K562 (cell line): ENCODE results near the gene TERT.

Experiments
- BRCA1 ChIP-seq, 2 experiments: fragments of 450-650 bp in 1 of 2; sonication (generic) in 1 of 2; formaldehyde crosslinking in 1 of 2; IDR thresholded peaks; 2 replicates each; pipeline versions ENCODE4 v1.5.0 to v1.6.1; 2017 to 2020; ENCODE audit warnings: mild to moderate bottlenecking in 1 of 2, missing genetic modification reagents in 1 of 2
- CEBPG ChIP-seq, 3 experiments: fragments of 200-800 bp in 1 of 3; sonication (Bioruptor generic) in 1 of 3; sonication (generic) in 1 of 3; formaldehyde crosslinking in 1 of 3; IDR thresholded peaks in 2 of 3; conservative IDR thresholded peaks in 1 of 3; 2 replicates each; pipeline versions ENCODE4 v1.6.1 to v1.8.0; 2016 to 2022; ENCODE audit warnings: missing compliant biosample characterization in 2 of 3, missing genetic modification characterization in 2 of 3, mild to moderate bottlenecking in 1 of 3, missing genetic modification reagents in 1 of 3
- E2F6 ChIP-seq, 2 experiments: IDR thresholded peaks; 2 replicates each; pipeline ENCODE4 v1.6.1; 2011; ENCODE audit warnings: borderline replicate concordance in 1 of 2, control low read depth in 1 of 2, low read depth in 1 of 2, low read length in 1 of 2, mild to moderate bottlenecking in 1 of 2, mixed read lengths in 1 of 2, moderate library complexity in 1 of 2; ENCODE audit not compliant: insufficient read depth in 1 of 2, insufficient read length in 1 of 2, poor library complexity in 1 of 2, severe bottlenecking in 1 of 2; ENCODE audit errors: extremely low read depth in 1 of 2
- EZH2 ChIP-seq: IDR thresholded peaks from 2 replicates; pipeline ENCODE4 v1.6.1; 2012; ENCODE audit warnings: low read depth, mild to moderate bottlenecking, inconsistent platforms, low read length, borderline replicate concordance
- POLR2A ChIP-seq: fragments of 450-650 bp; conservative IDR thresholded peaks from 2 replicates; pipeline ENCODE4 v1.6.1; 2016
- TAF1 ChIP-seq: IDR thresholded peaks from 2 replicates; pipeline ENCODE4 v1.6.1; 2011; ENCODE audit warnings: mild to moderate bottlenecking, low read length, moderate library complexity; ENCODE audit not compliant: insufficient read depth, control insufficient read depth, severe bottlenecking; ENCODE audit errors: extremely low read depth
- ZBTB8A ChIP-seq: fragments of 450-650 bp; IDR thresholded peaks from 2 replicates; pipeline ENCODE4 v1.6.1; 2018; ENCODE audit warnings: mild to moderate bottlenecking, moderate library complexity; ENCODE audit not compliant: partially characterized antibody
- TF ChIP-seq, protein P1 (sequence below): fragments of 250-450 bp; sonication (Bioruptor Pico); IDR thresholded peaks from 2 replicates; pipeline ENCODE4 v1.8.0; 2022; ENCODE audit warnings: moderate library complexity, mild to moderate bottlenecking, inconsistent platforms

GRCh38 chr5:1279443-1280151 is 15.3 kb downstream of the TERT start:
- TF ChIP-seq TAF1 (no peak), BRCA1 (IDR thresholded peaks at IDR 0.05) (no peak), BRCA1 (CRISPR knock-in tag; IDR thresholded peaks at IDR 0.05) (no peak), E2F6 (IDR thresholded peaks at IDR 0.05; ENCODE audit: borderline replicate concordance in 1 of 2, extremely low read depth in 1 of 2, insufficient read depth in 1 of 2, insufficient read length in 1 of 2, low read depth in 1 of 2, low read length in 1 of 2, poor library complexity in 1 of 2, severe bottlenecking in 1 of 2) (no peak), ZBTB8A (no peak), POLR2A (no peak), EZH2 (no peak), CEBPG (CRISPR knock-in tag; IDR thresholded peaks at IDR 0.05) (no peak), CEBPG (tag; conservative IDR thresholded peaks at IDR 0.05 in 1 of 2, IDR thresholded peaks at IDR 0.05 in 1 of 2) (no peak)
- TF ChIP-seq, protein P1, sequence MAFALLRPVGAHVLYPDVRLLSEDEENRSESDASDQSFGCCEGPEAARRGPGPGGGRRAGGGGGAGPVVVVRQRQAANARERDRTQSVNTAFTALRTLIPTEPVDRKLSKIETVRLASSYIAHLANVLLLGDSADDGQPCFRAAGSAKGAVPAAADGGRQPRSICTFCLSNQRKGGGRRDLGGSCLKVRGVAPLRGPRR (CRISPR knock-in tag), result no peak
